OCI-LY3 (cell line): ENCODE measurements around the gene VIT.

ENCODE experiments used
- H2AFZ ChIP-seq: fragments of 200-600, 300-600 bp; shearing (Covaris generic); 2 replicates; pipeline ENCODE4 v1.6.0; 2014; ENCODE audit warnings: antibody characterized with exemption, low read depth, low read length
- H3K27ac ChIP-seq: fragments of 200-600, 300-600 bp; sonication (generic); 2 replicates; pipeline ENCODE4 v1.5.1; 2014; ENCODE audit warnings: mild to moderate bottlenecking, low read length, moderate library complexity, mixed read lengths
- H3K27me3 ChIP-seq: fragments of 200-600, 300-600 bp; sonication (generic); 2 replicates; pipeline ENCODE4 v1.6.1; 2014; ENCODE audit warnings: low read depth, low read length, mixed read lengths
- H3K36me3 ChIP-seq: fragments of 200-600, 300-600 bp; sonication (generic); replicated peaks from 2 replicates; pipeline ENCODE3; 2014; ENCODE audit warnings: low read depth, low read length, mixed read lengths
- H3K4me1 ChIP-seq: fragments of 300-600, 200-600 bp; sonication (generic); 2 replicates; pipeline ENCODE4 v1.6.1; 2014; ENCODE audit warnings: low read length, mixed read lengths
- H3K4me2 ChIP-seq: fragments of 200-600, 300-600 bp; sonication (generic); 2 replicates; pipeline ENCODE4 v1.6.1; 2014; ENCODE audit warnings: low read length, mixed read lengths
- H3K4me3 ChIP-seq: fragments of 300-600, 200-600 bp; sonication (generic); 2 replicates; pipeline ENCODE4 v1.5.1; 2014; ENCODE audit warnings: antibody characterized with exemption, mild to moderate bottlenecking, low read length, moderate library complexity
- H3K79me2 ChIP-seq: fragments of 300-600, 200-600 bp; shearing (Covaris generic); 2 replicates; pipeline ENCODE4 v1.6.1; 2014; ENCODE audit warnings: mild to moderate bottlenecking, low read length, mixed read lengths
- H3K9ac ChIP-seq: fragments of 300-600, 200-600 bp; shearing (Covaris generic); 2 replicates; pipeline ENCODE4 v1.6.0; 2014; ENCODE audit warnings: mild to moderate bottlenecking, low read length, moderate library complexity
- H3K9me3 ChIP-seq: fragments of 200-600, 300-600 bp; shearing (Covaris generic); 2 replicates; pipeline ENCODE4 v1.6.1; 2014; ENCODE audit warnings: low read length, mixed read lengths; ENCODE audit not compliant: insufficient read depth
- H4K20me1 ChIP-seq: fragments of 200-600, 300-600 bp; sonication (generic); 2 replicates; pipeline ENCODE4 v1.6.1; 2016; ENCODE audit warnings: low read length, mixed read lengths; ENCODE audit not compliant: insufficient read depth
- CTCF ChIP-seq: fragments of 200-600, 300-600 bp; sonication (generic); IDR thresholded peaks from 2 replicates; pipeline ENCODE4 v1.5.1; 2014; ENCODE audit warnings: antibody characterized with exemption, low read length, low read depth
- EZH2phosphoT487 ChIP-seq: fragments of 200-600 bp; shearing (Covaris generic); IDR thresholded peaks from 2 replicates; pipeline ENCODE4 v1.6.1; 2018; ENCODE audit warnings: antibody characterized with exemption, mixed run types, low read depth

VIT gene

GRCh38 chr2:36672199-36672598, 24.3 kb upstream of the VIT start:
- TF ChIP-seq CTCF, result peak; percentile 55
- TF ChIP-seq EZH2phosphoT487, result no peak
- H3K9me3 ChIP-seq, result no peaks in the 10 kb centered on the region
- no peak overlapping the region for H3K4me2 ChIP-seq

GRCh38 chr2:36675579-36676282, 20.8 kb upstream of the VIT start:
- Histone ChIP-seq H3K4me2 (no peak overlapping the region), H3K79me2 (no peaks in the 10 kb centered on the region), H4K20me1 (no peaks in the 10 kb centered on the region), H3K36me3 (no peaks in the 10 kb centered on the region), H3K27ac (no peak overlapping the region), H3K9me3 (no peaks in the 10 kb centered on the region), H3K27me3 (no peaks in the 10 kb centered on the region), H2AFZ (no peak overlapping the region), H3K4me3 (no peak overlapping the region), H3K4me1 (no peaks in the 10 kb centered on the region; the same call in 1 of the 2 replicates), H3K9ac (no peak overlapping the region)
- TF ChIP-seq EZH2phosphoT487, result no peak
- no peak for TF ChIP-seq CTCF

More at GRCh38 chr2:36672199-36672598, 24.3 kb upstream of the VIT start:
- Histone ChIP-seq H3K4me1 (no peaks in the 10 kb centered on the region; the same call in 1 of the 2 replicates), H2AFZ (no peak overlapping the region), H3K9ac (no peak overlapping the region), H4K20me1 (no peaks in the 10 kb centered on the region), H3K4me3 (no peak overlapping the region), H3K36me3 (no peaks in the 10 kb centered on the region), H3K27ac (no peak overlapping the region), H3K79me2 (no peaks in the 10 kb centered on the region), H3K27me3 (no peaks in the 10 kb centered on the region)

- no peaks in the 10 kb centered on the region for H3K79me2 ChIP-seq
These were observed 20.1 kb upstream of the VIT start for GRCh38 chr2:36676364-36676763.

GRCh38 chr2:36677386-36677785, 19.1 kb upstream of the VIT start:
- Histone ChIP-seq H3K79me2 (no peaks in the 10 kb centered on the region), H3K9ac (no peak overlapping the region), H3K27me3 (no peaks in the 10 kb centered on the region), H4K20me1 (no peaks in the 10 kb centered on the region), H3K4me1 (no peaks in the 10 kb centered on the region; the same call in 1 of the 2 replicates), H2AFZ (no peak overlapping the region), H3K4me3 (no peak overlapping the region), H3K4me2 (no peak overlapping the region), H3K9me3 (no peaks in the 10 kb centered on the region), H3K27ac (no peak overlapping the region), H3K36me3 (no peaks in the 10 kb centered on the region)
- TF ChIP-seq EZH2phosphoT487 (no peak), CTCF (no peak)

More at GRCh38 chr2:36676364-36676763, 20.1 kb upstream of the VIT start:
- TF ChIP-seq CTCF, result no peak
- TF ChIP-seq EZH2phosphoT487, result no peak
- H3K27ac ChIP-seq, result no peak overlapping the region
- H3K4me1 ChIP-seq, result no peaks in the 10 kb centered on the region; the same call in 1 of the 2 replicates
- H3K36me3 ChIP-seq, result no peaks in the 10 kb centered on the region
- no peak overlapping the region for H3K4me2 ChIP-seq
- H4K20me1 ChIP-seq, result no peaks in the 10 kb centered on the region
- no peak overlapping the region for H3K4me3 ChIP-seq
- H3K9ac ChIP-seq, result no peak overlapping the region
- no peaks in the 10 kb centered on the region for H3K9me3 ChIP-seq
- H3K27me3 ChIP-seq, result no peaks in the 10 kb centered on the region
- H2AFZ ChIP-seq, result no peak overlapping the region
